HG02970 (cell line): Measurements from ENCODE around the gene PA2G4.
A peak's percentile ranks its signal among the peaks of the same experiment; 100 is the strongest.

ENCODE experiments used
- ATAC-seq: cut with Tn5 transposase; IDR thresholded peaks from one replicate; pipeline ENCODE4 v1.9.1; 2021; ENCODE audit warnings: mild to moderate bottlenecking, moderate library complexity, moderate number of reproducible peaks; ENCODE audit not compliant: unreplicated experiment, low FRiP score

The PA2G4 gene

GRCh38 chr12:56121204-56121870, 17.0 kb downstream of the PA2G4 start:
- ATAC-seq = no peak

GRCh38 chr12:56122637-56123036, 18.3 kb downstream of the PA2G4 start:
- no peak for ATAC-seq

- ATAC-seq = no peak
Observed at GRCh38 chr12:56124133-56124532, 19.8 kb downstream of the PA2G4 start.

- no peak for ATAC-seq
Observed at GRCh38 chr12:56126732-56127239, 22.4 kb downstream of the PA2G4 start.

GRCh38 chr12:56127485-56127887, 23.1 kb downstream of the PA2G4 start:
- ATAC-seq = no peak

GRCh38 chr12:56127888-56128669, 23.7 kb downstream of the PA2G4 start, which contains the start of gene ESYT1:
Gene ESYT1, plus strand, starts transcription at chr12:56128267. Its CDS starts 53 bp downstream, at chr12:56128320.
- peak; percentile 81 for ATAC-seq

- no peak for ATAC-seq
Observed at GRCh38 chr12:56128670-56129205, 24.4 kb downstream of the PA2G4 start.

- no peak for ATAC-seq
Observed at GRCh38 chr12:56129206-56129941, 25.0 kb downstream of the PA2G4 start.

GRCh38 chr12:56129942-56130495, 25.7 kb downstream of the PA2G4 start:
- ATAC-seq = no peak

- no peak for ATAC-seq
Observed at GRCh38 chr12:56130876-56131275, 26.5 kb downstream of the PA2G4 start.

GRCh38 chr12:56134897-56135296, 30.5 kb downstream of the PA2G4 start:
- ATAC-seq = no peak

- no peak for ATAC-seq
Observed at GRCh38 chr12:56137853-56138571, 33.7 kb downstream of the PA2G4 start.

- no peak for ATAC-seq
Observed at GRCh38 chr12:56141946-56142784, 37.8 kb downstream of the PA2G4 start.

GRCh38 chr12:56143217-56143616, 38.9 kb downstream of the PA2G4 start:
- ATAC-seq = no peak

- no peak for ATAC-seq
Observed at GRCh38 chr12:56143870-56144269, 39.5 kb downstream of the PA2G4 start.

GRCh38 chr12:56145217-56145616, 40.9 kb downstream of the PA2G4 start:
- ATAC-seq = no peak

- no peak for ATAC-seq
Observed at GRCh38 chr12:56146492-56147460, 42.4 kb downstream of the PA2G4 start.

GRCh38 chr12:56150563-56150962, 46.2 kb downstream of the PA2G4 start:
- no peak for ATAC-seq
